CD14-positive monocyte (primary cell): Measurements from ENCODE around the gene MYO3B. TPM values are rescaled to one million over a fixed set of nuclear protein-coding genes. Genes with fewer than 3 reads are reported as not detected.

Source experiments
- DNase-seq, 3 donors: peaks; one replicate each; pipeline ENCODE4 v3.0.0-alpha.2; 2011 to 2022
- H2AFZ ChIP-seq: 2 replicates; pipeline ENCODE4 v1.6.0; 2012; ENCODE audit warnings: mild to moderate bottlenecking, low read depth, low read length, inconsistent platforms; ENCODE audit not compliant: insufficient read depth, poor library complexity, severe bottlenecking
- H3K27ac ChIP-seq, 2 donors: 1 replicate in 1 of 2; 2 replicates in 1 of 2; pipeline ENCODE4 v1.5.1; 2012 to 2013; ENCODE audit warnings: low read length in 2 of 2, control low read depth in 1 of 2, inconsistent platforms in 1 of 2, low read depth in 1 of 2, mild to moderate bottlenecking in 1 of 2
- H3K27me3 ChIP-seq, 2 donors: one replicate each; pipeline versions ENCODE4 v1.6.0 to v1.6.1; 2011 to 2013; ENCODE audit warnings: low read length in 2 of 2; ENCODE audit not compliant: control insufficient read depth in 2 of 2, insufficient read depth in 2 of 2
- H3K36me3 ChIP-seq, 2 donors: replicated peaks in 1 of 2; 1 replicate in 1 of 2; 2 replicates in 1 of 2; pipeline versions ENCODE4 v1.5.1 to v1.6.1; 2012 to 2013; ENCODE audit warnings: low read length in 2 of 2, control low read depth in 1 of 2, inconsistent platforms in 1 of 2, mild to moderate bottlenecking in 1 of 2; ENCODE audit not compliant: insufficient read depth in 2 of 2, control insufficient read depth in 1 of 2
- H3K4me1 ChIP-seq, 2 donors: 1 replicate in 1 of 2; 2 replicates in 1 of 2; pipeline versions ENCODE4 v1.5.1 to v1.6.1; 2012 to 2013; ENCODE audit warnings: low read length in 2 of 2, control low read depth in 1 of 2, inconsistent platforms in 1 of 2, mild to moderate bottlenecking in 1 of 2, moderate library complexity in 1 of 2; ENCODE audit not compliant: insufficient read depth in 2 of 2, control insufficient read depth in 1 of 2
- H3K4me2 ChIP-seq: replicated peaks from 2 replicates; pipeline ENCODE3; 2012; ENCODE audit warnings: low read length, moderate library complexity, mild to moderate bottlenecking; ENCODE audit not compliant: poor library complexity, severe bottlenecking; ENCODE audit errors: extremely low read depth
- H3K4me3 ChIP-seq, 3 experiments: fragments of 200-600 bp in 1 of 3; sonication (generic) in 1 of 3; replicated peaks in 1 of 3; 1 replicate in 2 of 3; 2 replicates in 1 of 3; pipeline ENCODE4 v1.5.1; 2011 to 2013; ENCODE audit warnings: low read length in 3 of 3, mild to moderate bottlenecking in 3 of 3, control low read depth in 2 of 3, low read depth in 2 of 3, inconsistent platforms in 1 of 3, moderate library complexity in 1 of 3
- H3K79me2 ChIP-seq: 2 replicates; pipeline ENCODE4 v1.6.0; 2012; ENCODE audit warnings: mild to moderate bottlenecking, control low read depth, inconsistent platforms, low read length, moderate library complexity; ENCODE audit not compliant: insufficient read depth
- H3K9ac ChIP-seq: 2 replicates; pipeline ENCODE4 v1.6.0; 2017; ENCODE audit warnings: low read length, mild to moderate bottlenecking; ENCODE audit not compliant: insufficient read depth, poor library complexity, severe bottlenecking
- H3K9me3 ChIP-seq, 2 donors: replicated peaks in 1 of 2; 1 replicate in 1 of 2; 2 replicates in 1 of 2; pipeline versions ENCODE4 v1.5.1 to v1.6.1; 2012 to 2013; ENCODE audit warnings: low read length in 2 of 2, control low read depth in 1 of 2; ENCODE audit not compliant: control insufficient read depth in 1 of 2, insufficient read depth in 1 of 2
- H4K20me1 ChIP-seq: 2 replicates; pipeline ENCODE4 v1.6.0; 2012; ENCODE audit warnings: mild to moderate bottlenecking, low read length, control low read depth, moderate library complexity; ENCODE audit not compliant: insufficient read depth
- H3K27ac Mint-ChIP-seq, 7 donors: one replicate each; pipeline ENCODE4 v1.8.0; 2020; ENCODE audit warnings: mild to moderate bottlenecking in 7 of 7, mixed read lengths in 7 of 7, moderate library complexity in 6 of 7, inconsistent platforms in 2 of 7
- H3K27me3 Mint-ChIP-seq, 3 donors: one replicate each; pipeline ENCODE4 v1.8.0; 2021 to 2022; ENCODE audit warnings: low read depth in 3 of 3, mild to moderate bottlenecking in 3 of 3, mixed read lengths in 3 of 3, moderate library complexity in 3 of 3, inconsistent platforms in 1 of 3
- H3K36me3 Mint-ChIP-seq, 2 donors: one replicate each; pipeline ENCODE4 v1.8.0; 2020; ENCODE audit warnings: mixed read lengths in 2 of 2, inconsistent platforms in 1 of 2, mild to moderate bottlenecking in 1 of 2
- H3K4me1 Mint-ChIP-seq: one replicate; pipeline ENCODE4 v1.8.0; 2020; ENCODE audit warnings: mild to moderate bottlenecking, mixed read lengths
- H3K4me3 Mint-ChIP-seq, 2 donors: one replicate each; pipeline ENCODE4 v1.8.0; 2020; ENCODE audit warnings: mild to moderate bottlenecking in 2 of 2, mixed read lengths in 2 of 2, moderate library complexity in 1 of 2
- H3K9me3 Mint-ChIP-seq, 7 donors: one replicate each; pipeline ENCODE4 v1.8.0; 2020 to 2022; ENCODE audit warnings: mixed read lengths in 7 of 7, mild to moderate bottlenecking in 6 of 7, moderate library complexity in 6 of 7, inconsistent platforms in 2 of 7
- CTCF ChIP-seq: fragments of 200-600 bp; IDR thresholded peaks from one replicate; pipeline ENCODE4 v1.8.0; 2022; ENCODE audit warnings: antibody characterized with exemption, mild to moderate bottlenecking
- WGBS: methylation state at CpG from one replicate; pipeline ENCODE4 v1.1.5; 2013; ENCODE audit warnings: missing lambda C conversion rate; ENCODE audit not compliant: insufficient coverage; 5-methylcytosine and 5-hydroxymethylcytosine counted together
- intact Hi-C, 2 donors: fragments of 100-400 bp; cut with micrococcal nuclease; formaldehyde crosslinking; loops; one replicate each; pipeline versions ENCODE4 v1.15.0 to v1.15.1; 2023
- polyA plus RNA-seq, 3 donors: library from polyadenylated mRNA; depleted of rRNA in 1 of 3; unstranded in 2 of 3; stranded (reverse) in 1 of 3; fragments of 300-500 nt in 2 of 3; fragments of >200 nt in 1 of 3; fragmentation: Illumina TruSeq in 2 of 3; gene quantifications; 1 replicate in 2 of 3; 2 replicates in 1 of 3; pipeline ENCODE4 v1.2.3, GENCODE V29; 2012 to 2021

The MYO3B gene
- polyA plus RNA-seq, 3 donors, result not detected

GRCh38 chr2:170481201-170481600 lies 303.3 kb downstream of the MYO3B start:
- H3K4me1 Mint-ChIP-seq, result no peaks in the 10 kb centered on the region
- peaks cover 3 to 7% (median 5%) of the 10 kb centered on the region in 3 donors for H3K27me3 Mint-ChIP-seq
- no peaks in the 10 kb centered on the region for H3K9me3 Mint-ChIP-seq
- H3K36me3 Mint-ChIP-seq, result no peaks in the 10 kb centered on the region
- DNase-seq, result no peak
- no peak overlapping the region for H3K9ac ChIP-seq
- H3K27ac ChIP-seq, result no peak overlapping the region
- WGBS, result 78% methylated on average over 2 of the region's 4 CpGs
- H3K36me3 ChIP-seq, result no peaks in the 10 kb centered on the region
- intact Hi-C loops, result no loop called here
- H3K4me2 ChIP-seq, result no peak overlapping the region
- H3K4me3 ChIP-seq, result no peak overlapping the region
- H3K79me2 ChIP-seq, result no peaks in the 10 kb centered on the region
- H3K4me3 Mint-ChIP-seq, result no peak overlapping the region
- H3K27me3 ChIP-seq, result no peaks in the 10 kb centered on the region
- H2AFZ ChIP-seq, result no peak overlapping the region
- H4K20me1 ChIP-seq, result no peaks in the 10 kb centered on the region
- H3K27ac Mint-ChIP-seq, result no peak overlapping the region
- no peaks in the 10 kb centered on the region for H3K9me3 ChIP-seq
- H3K4me1 ChIP-seq, result no peaks in the 10 kb centered on the region
- no peak for TF ChIP-seq CTCF

- no peak overlapping the region for H3K4me3 ChIP-seq
- Mint-ChIP-seq H3K9me3 (no peaks in the 10 kb centered on the region), H3K27me3 (peaks cover 2 to 4% (median 3%) of the 10 kb centered on the region in 3 donors), H3K27ac (no peak overlapping the region), H3K4me3 (no peak overlapping the region), H3K36me3 (no peaks in the 10 kb centered on the region), H3K4me1 (no peaks in the 10 kb centered on the region)
- H3K4me1 ChIP-seq, result no peaks in the 10 kb centered on the region
- no peak overlapping the region for H3K27ac ChIP-seq
- intact Hi-C loops, result no loop called here
- H3K4me2 ChIP-seq, result no peak overlapping the region
- no peaks in the 10 kb centered on the region for H3K9me3 ChIP-seq
- H3K27me3 ChIP-seq, result no peaks in the 10 kb centered on the region
- H3K36me3 ChIP-seq, result no peaks in the 10 kb centered on the region
- no peak for TF ChIP-seq CTCF
- no peak overlapping the region for H2AFZ ChIP-seq
- H3K79me2 ChIP-seq, result no peaks in the 10 kb centered on the region
- H4K20me1 ChIP-seq, result no peaks in the 10 kb centered on the region
- no peak overlapping the region for H3K9ac ChIP-seq
- no peak for DNase-seq
Observed at GRCh38 chr2:170484552-170484951, 306.6 kb downstream of the MYO3B start.
